Neural cell (in vitro differentiated cells): ENCODE data around the gene RIOK2. TPM values are rescaled to one million over a fixed set of nuclear protein-coding genes. Genes with fewer than 3 reads are reported as not detected.

Source experiments
- H2AFZ ChIP-seq: fragments of 200-600, 300-800 bp; sonication (generic), shearing (Covaris generic); 2 replicates; pipeline ENCODE4 v1.6.0; 2014; ENCODE audit warnings: low read depth, mild to moderate bottlenecking, antibody characterized with exemption, low read length, moderate library complexity
- H3F3A ChIP-seq: fragments of 200-600 bp; shearing (Covaris generic); 2 replicates; pipeline ENCODE4 v1.6.1; 2016; ENCODE audit warnings: mild to moderate bottlenecking, moderate library complexity, mixed read lengths, antibody characterized with exemption, low read length; ENCODE audit not compliant: insufficient read depth, poor library complexity, severe bottlenecking
- H3K27ac ChIP-seq: fragments of 200-600, 300-800 bp; sonication (generic), shearing (Covaris generic); 2 replicates; pipeline ENCODE4 v1.5.1; 2014; ENCODE audit warnings: mild to moderate bottlenecking, low read length, moderate library complexity
- H3K27me3 ChIP-seq: fragments of 300-800, 200-600 bp; sonication (generic), shearing (Covaris generic); 2 replicates; pipeline ENCODE4 v1.6.0; 2014; ENCODE audit warnings: mild to moderate bottlenecking, low read depth, low read length, moderate library complexity; ENCODE audit not compliant: insufficient read depth
- H3K36me3 ChIP-seq: fragments of 300-800, 200-600 bp; sonication (generic), shearing (Covaris generic); 2 replicates; pipeline ENCODE4 v1.5.1; 2014; ENCODE audit warnings: mild to moderate bottlenecking, antibody characterized with exemption, low read length, moderate library complexity; ENCODE audit not compliant: insufficient read depth
- H3K4me2 ChIP-seq: fragments of 300-800, 200-600 bp; sonication (generic), shearing (Covaris generic); 2 replicates; pipeline ENCODE4 v1.6.0; 2014; ENCODE audit warnings: mild to moderate bottlenecking, low read length
- H3K4me3 ChIP-seq: fragments of 300-800, 200-600 bp; sonication (generic), shearing (Covaris generic); 2 replicates; pipeline ENCODE4 v1.5.1; 2014; ENCODE audit warnings: mild to moderate bottlenecking, low read length, moderate library complexity
- H3K79me2 ChIP-seq: fragments of 200-600 bp; shearing (Covaris generic); replicated peaks from 2 replicates; pipeline ENCODE4 v1.6.0; 2014; ENCODE audit warnings: mild to moderate bottlenecking, low read length, moderate library complexity; ENCODE audit not compliant: insufficient read depth
- H3K9ac ChIP-seq: fragments of 300-800, 200-600 bp; sonication (generic), shearing (Covaris generic); 2 replicates; pipeline ENCODE4 v1.6.1; 2016; ENCODE audit warnings: mild to moderate bottlenecking, low read length, mixed read lengths
- H3K9me2 ChIP-seq: fragments of 200-600 bp; shearing (Covaris generic); 2 replicates; pipeline ENCODE4 v1.6.1; 2016; ENCODE audit warnings: mild to moderate bottlenecking, low read length, mixed read lengths; ENCODE audit not compliant: insufficient read depth
- H3K9me3 ChIP-seq: fragments of 200-600, 300-800 bp; sonication (generic), shearing (Covaris generic); 2 replicates; pipeline ENCODE4 v1.6.1; 2016; ENCODE audit warnings: mild to moderate bottlenecking, mixed run types, low read length, moderate library complexity, mixed read lengths
- H4K20me1 ChIP-seq: fragments of 200-600 bp; shearing (Covaris generic); 2 replicates; pipeline ENCODE4 v1.6.1; 2016; ENCODE audit warnings: mild to moderate bottlenecking, mixed run types; ENCODE audit not compliant: insufficient read depth
- EP300 ChIP-seq: fragments of 450-650 bp; conservative IDR thresholded peaks from 2 replicates; pipeline ENCODE4 v1.6.1; 2014; ENCODE audit warnings: antibody characterized with exemption, mild to moderate bottlenecking, moderate library complexity; ENCODE audit not compliant: poor library complexity, severe bottlenecking
- EZH2 ChIP-seq: fragments of 200-600, 300-800 bp; shearing (Covaris generic), sonication (generic); IDR thresholded peaks from 2 replicates; pipeline ENCODE4 v1.6.1; 2014; ENCODE audit warnings: antibody characterized with exemption, low read length, borderline replicate concordance, mild to moderate bottlenecking; ENCODE audit not compliant: insufficient read depth, poor library complexity, severe bottlenecking
- MXI1 ChIP-seq: fragments of 450-650 bp; conservative IDR thresholded peaks from 2 replicates; pipeline ENCODE4 v1.6.1; 2014; ENCODE audit warnings: antibody characterized with exemption, mild to moderate bottlenecking; ENCODE audit not compliant: poor library complexity, severe bottlenecking
- POLR2AphosphoS5 ChIP-seq: IDR thresholded peaks from 2 replicates; pipeline ENCODE4 v1.6.1; 2012
- RAD21 ChIP-seq: fragments of 450-650 bp; conservative IDR thresholded peaks from 2 replicates; pipeline ENCODE4 v1.6.1; 2014; ENCODE audit warnings: antibody characterized with exemption, mild to moderate bottlenecking, moderate library complexity
- REST ChIP-seq: IDR thresholded peaks from 2 replicates; pipeline ENCODE4 v1.6.1; 2012; ENCODE audit warnings: borderline replicate concordance
- SMC3 ChIP-seq: fragments of 450-650 bp; conservative IDR thresholded peaks from 2 replicates; pipeline ENCODE4 v1.6.1; 2014; ENCODE audit warnings: antibody characterized with exemption, mild to moderate bottlenecking, moderate library complexity; ENCODE audit not compliant: poor library complexity
- TAF1 ChIP-seq: IDR thresholded peaks from 2 replicates; pipeline ENCODE4 v1.6.1; 2012; ENCODE audit warnings: low read depth
- polyA plus RNA-seq: library from polyadenylated mRNA; depleted of rRNA; stranded (reverse); fragments of >200 nt; gene quantifications from 2 replicates; pipeline ENCODE4 v1.2.3, GENCODE V29; 2014
- TF ChIP-seq, protein P1 (sequence below): fragments of 450-650 bp; IDR thresholded peaks from 2 replicates; pipeline ENCODE4 v1.5.1; 2014; ENCODE audit warnings: antibody characterized with exemption, mild to moderate bottlenecking, moderate library complexity; ENCODE audit not compliant: poor library complexity, severe bottlenecking

Gene RIOK2
- polyA plus RNA-seq, 1 donor from 2014 or later, result 17.4 TPM

GRCh38 chr5:97164846-97165245 lies 18.2 kb downstream of the RIOK2 start:
- Histone ChIP-seq H3K4me2 (no peak overlapping the region), H4K20me1 (no peaks in the 10 kb centered on the region), H3K27ac (no peak overlapping the region), H3K9me3 (no peaks in the 10 kb centered on the region), H2AFZ (no peak overlapping the region), H3K27me3 (no peaks in the 10 kb centered on the region), H3F3A (no peaks in the 10 kb centered on the region), H3K9me2 (no peaks in the 10 kb centered on the region), H3K4me3 (no peak overlapping the region), H3K36me3 (peaks cover 10% of the 10 kb centered on the region), H3K79me2 (no peaks in the 10 kb centered on the region), H3K9ac (no peak overlapping the region)
- TF ChIP-seq EZH2, result no peak
- TF ChIP-seq TAF1, result no peak
- no peak for TF ChIP-seq REST
- TF ChIP-seq RAD21, result no peak
- no peak for TF ChIP-seq MXI1
- no peak for TF ChIP-seq EP300
- no peak for TF ChIP-seq SMC3
- TF ChIP-seq, protein P1, sequence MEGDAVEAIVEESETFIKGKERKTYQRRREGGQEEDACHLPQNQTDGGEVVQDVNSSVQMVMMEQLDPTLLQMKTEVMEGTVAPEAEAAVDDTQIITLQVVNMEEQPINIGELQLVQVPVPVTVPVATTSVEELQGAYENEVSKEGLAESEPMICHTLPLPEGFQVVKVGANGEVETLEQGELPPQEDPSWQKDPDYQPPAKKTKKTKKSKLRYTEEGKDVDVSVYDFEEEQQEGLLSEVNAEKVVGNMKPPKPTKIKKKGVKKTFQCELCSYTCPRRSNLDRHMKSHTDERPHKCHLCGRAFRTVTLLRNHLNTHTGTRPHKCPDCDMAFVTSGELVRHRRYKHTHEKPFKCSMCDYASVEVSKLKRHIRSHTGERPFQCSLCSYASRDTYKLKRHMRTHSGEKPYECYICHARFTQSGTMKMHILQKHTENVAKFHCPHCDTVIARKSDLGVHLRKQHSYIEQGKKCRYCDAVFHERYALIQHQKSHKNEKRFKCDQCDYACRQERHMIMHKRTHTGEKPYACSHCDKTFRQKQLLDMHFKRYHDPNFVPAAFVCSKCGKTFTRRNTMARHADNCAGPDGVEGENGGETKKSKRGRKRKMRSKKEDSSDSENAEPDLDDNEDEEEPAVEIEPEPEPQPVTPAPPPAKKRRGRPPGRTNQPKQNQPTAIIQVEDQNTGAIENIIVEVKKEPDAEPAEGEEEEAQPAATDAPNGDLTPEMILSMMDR, result no peak
- no peak for TF ChIP-seq POLR2AphosphoS5

- no peaks in the 10 kb centered on the region for H3K9me2 ChIP-seq
- no peak overlapping the region for H3K4me2 ChIP-seq
- no peaks in the 10 kb centered on the region for H3K9me3 ChIP-seq
- no peak for TF ChIP-seq EP300
- TF ChIP-seq SMC3, result no peak
- TF ChIP-seq REST, result no peak
- no peak for TF ChIP-seq EZH2
- no peak for TF ChIP-seq RAD21
- TF ChIP-seq, protein P1, result no peak
- TF ChIP-seq MXI1, result no peak
- TF ChIP-seq POLR2AphosphoS5, result no peak
- peaks cover 10% of the 10 kb centered on the region for H3K36me3 ChIP-seq
- no peaks in the 10 kb centered on the region for H3K27me3 ChIP-seq
- no peaks in the 10 kb centered on the region for H3K79me2 ChIP-seq
- H3K9ac ChIP-seq, result no peak overlapping the region
- no peak overlapping the region for H2AFZ ChIP-seq
- no peaks in the 10 kb centered on the region for H4K20me1 ChIP-seq
- H3K27ac ChIP-seq, result no peak overlapping the region
- H3K4me3 ChIP-seq, result no peak overlapping the region
- H3F3A ChIP-seq, result no peaks in the 10 kb centered on the region
Measured at GRCh38 chr5:97163790-97164285, 19.2 kb downstream of the RIOK2 start.
